PC-9 (cell line): ENCODE results near the gene ORAI2. TPM values are rescaled to one million over a fixed set of nuclear protein-coding genes. Genes with fewer than 3 reads are reported as not detected.

Experiments used
- BruUV-seq: library from RNA; stranded (reverse); fragments of 400-500 nt; replicated peaks from 2 replicates; lab custom pipeline; 2021; lab: Mats Ljungman, UMichigan
- CTCF ChIA-PET: fragments of 300-600 bp; sonication (Branson Sonifier 250); formaldehyde crosslinking; loops from one replicate; lab custom pipeline; 2022; ENCODE audit warnings: antibody characterized with exemption; lab: Charles Lee
- POLR2A ChIA-PET: fragments of 300-600 bp; sonication (Branson Sonifier 250); formaldehyde crosslinking; loops from one replicate; lab custom pipeline; 2022; ENCODE audit warnings: antibody characterized with exemption; ENCODE audit not compliant: unreplicated experiment; lab: Charles Lee
- DNase-seq, 2 experiments: peaks; one replicate each; pipeline versions ENCODE4 v3.0.0 to v3.0.0-alpha.2; 2015 to 2022; ENCODE audit warnings: mixed read lengths in 1 of 2
- H2AFZ ChIP-seq: fragments of 200-600 bp; sonication (generic); 2 replicates; pipeline ENCODE4 v1.8.1; 2017; ENCODE audit warnings: antibody characterized with exemption
- H3F3A ChIP-seq: fragments of 200-600 bp; sonication (generic); 2 replicates; pipeline ENCODE4 v1.8.1; 2017; ENCODE audit warnings: antibody characterized with exemption, mild to moderate bottlenecking, low read depth; ENCODE audit not compliant: insufficient read depth
- H3K27ac ChIP-seq: fragments of 200-600 bp; sonication (generic); 2 replicates; pipeline ENCODE4 v1.6.1; 2016; ENCODE audit warnings: mixed run types
- H3K27me3 ChIP-seq: fragments of 200-600 bp; sonication (generic); 2 replicates; pipeline ENCODE4 v1.6.1; 2016; ENCODE audit warnings: low read depth, mixed run types; ENCODE audit not compliant: insufficient read depth
- H3K36me3 ChIP-seq: fragments of 200-600 bp; sonication (generic); 2 replicates; pipeline ENCODE4 v1.6.1; 2016; ENCODE audit warnings: low read depth, mixed run types
- H3K4me1 ChIP-seq: fragments of 200-600 bp; sonication (generic); replicated peaks from 2 replicates; pipeline ENCODE4 v1.6.1; 2016; ENCODE audit warnings: mixed run types; ENCODE audit not compliant: insufficient read depth
- H3K4me2 ChIP-seq: fragments of 200-600 bp; sonication (generic); 2 replicates; pipeline ENCODE4 v1.6.1; 2017; ENCODE audit warnings: mixed run types
- H3K4me3 ChIP-seq: fragments of 200-600 bp; sonication (generic); 2 replicates; pipeline ENCODE4 v1.6.1; 2016; ENCODE audit warnings: mixed run types
- H3K79me2 ChIP-seq: fragments of 200-600 bp; sonication (generic); 2 replicates; pipeline ENCODE4 v1.6.1; 2017; ENCODE audit warnings: low read depth, mixed run types
- H3K9me2 ChIP-seq: fragments of 200-600 bp; sonication (generic); 2 replicates; pipeline ENCODE4 v1.8.1; 2017; ENCODE audit warnings: mild to moderate bottlenecking; ENCODE audit not compliant: insufficient read depth
- H3K9me3 ChIP-seq: fragments of 200-600 bp; sonication (generic); 2 replicates; pipeline ENCODE4 v1.8.1; 2016; ENCODE audit warnings: low read depth; ENCODE audit not compliant: insufficient read depth
- H4K20me1 ChIP-seq: fragments of 200-600 bp; sonication (generic); 2 replicates; pipeline ENCODE4 v1.8.1; 2017; ENCODE audit not compliant: insufficient read depth
- CTCF ChIP-seq: fragments of 200-600 bp; sonication (generic); conservative IDR thresholded peaks from 2 replicates; pipeline ENCODE4 v1.6.1; 2017; ENCODE audit warnings: mixed run types, antibody characterized with exemption, mild to moderate bottlenecking, moderate library complexity
- EZH2 ChIP-seq: fragments of 200-600 bp; sonication (generic); IDR thresholded peaks from 2 replicates; pipeline ENCODE4 v1.8.0; 2017; ENCODE audit warnings: antibody characterized with exemption, low read depth
- intact Hi-C: fragments of 100-400 bp; cut with micrococcal nuclease; formaldehyde crosslinking; loops from one replicate; pipeline ENCODE4 v1.10.0; 2022; ENCODE audit not compliant: unreplicated experiment
- total RNA-seq: library from RNA; stranded (reverse); gene quantifications from 2 replicates; pipeline ENCODE4 v1.2.3, GENCODE V29; 2021

ORAI2 gene
- total RNA-seq, 1 experiment from 2014 or later, result 53.3 TPM

- 0 out of 2 replicates have a peak, but pooled peaks cover 5% of the 10 kb centered on the region for H4K20me1 ChIP-seq
- TF ChIP-seq CTCF, result no peak
- TF ChIP-seq EZH2, result no peak
- BruUV-seq, result no TSS peak
- H3K79me2 ChIP-seq, result peaks cover 23% of the 10 kb centered on the region
- H3K27ac ChIP-seq, result no peak overlapping the region
- H3K9me2 ChIP-seq, result no peaks in the 10 kb centered on the region
- no peaks in the 10 kb centered on the region for H3K9me3 ChIP-seq
- H3K36me3 ChIP-seq, result peaks cover 27% of the 10 kb centered on the region
- POLR2A ChIA-PET, result no interaction called here
- CTCF ChIA-PET, result interaction anchor here (0.7 kb wide), 1 partner anchor 87 kb away, joined by 5 read pairs; no protein-coding TSS in a partner anchor
- intact Hi-C loops, result loop anchor here (10.0 kb wide), 1 partner anchor 514 kb away; no protein-coding TSS in a partner anchor
- no peak overlapping the region for H3K4me3 ChIP-seq
- no peak overlapping the region for H3K4me2 ChIP-seq
- no peak for DNase-seq
- H3K27me3 ChIP-seq, result no peaks in the 10 kb centered on the region
- H3K4me1 ChIP-seq, result peaks cover 27% of the 10 kb centered on the region
- peaks cover 34% of the 10 kb centered on the region for H3F3A ChIP-seq
- H2AFZ ChIP-seq, result no peak overlapping the region
Measured at GRCh38 chr7:102398543-102398942, 34.8 kb upstream of the ORAI2 start.

- peaks cover 9% of the 10 kb centered on the region for H3K4me1 ChIP-seq
- peaks cover 23% of the 10 kb centered on the region for H3K79me2 ChIP-seq
- no peak overlapping the region for H3K4me3 ChIP-seq
- no peak overlapping the region for H3K27ac ChIP-seq
- BruUV-seq, result no TSS peak
- POLR2A ChIA-PET, result interaction anchor here (0.6 kb wide), 1 partner anchor 718 kb away, joined by 3 read pairs; no protein-coding TSS in a partner anchor
- intact Hi-C loops, result no loop called here
- no peak overlapping the region for H2AFZ ChIP-seq
- no peaks in the 10 kb centered on the region for H3K9me3 ChIP-seq
- H4K20me1 ChIP-seq, result peaks cover 12% of the 10 kb centered on the region; the same call in 1 of the 2 replicates
- CTCF ChIA-PET, result no interaction called here
- no peaks in the 10 kb centered on the region for H3K9me2 ChIP-seq
- H3K27me3 ChIP-seq, result no peaks in the 10 kb centered on the region
- peaks cover 32% of the 10 kb centered on the region for H3K36me3 ChIP-seq
- peaks cover 39% of the 10 kb centered on the region for H3F3A ChIP-seq
- DNase-seq, result no peak
- TF ChIP-seq CTCF (no peak), EZH2 (no peak)
- H3K4me2 ChIP-seq, result no peak overlapping the region
Measured at GRCh38 chr7:102400360-102400759, 33.0 kb upstream of the ORAI2 start.

- Histone ChIP-seq H3K4me1 (no peaks in the 10 kb centered on the region), H3K9me2 (no peaks in the 10 kb centered on the region), H3K79me2 (peaks cover 3% of the 10 kb centered on the region), H3K27me3 (no peaks in the 10 kb centered on the region), H3K9me3 (no peaks in the 10 kb centered on the region), H3K36me3 (peaks cover 28% of the 10 kb centered on the region), H3K4me3 (no peak overlapping the region), H3F3A (peaks cover 34% of the 10 kb centered on the region), H3K27ac (no peak overlapping the region), H4K20me1 (peaks cover 17% of the 10 kb centered on the region; the same call in 1 of the 2 replicates), H2AFZ (no peak overlapping the region), H3K4me2 (no peak overlapping the region)
- DNase-seq, result no peak
- BruUV-seq, result no TSS peak
- TF ChIP-seq EZH2 (no peak), CTCF (no peak)
- ChIA-PET CTCF (no interaction called here), POLR2A (no interaction called here)
- intact Hi-C loops, result no loop called here
Measured at GRCh38 chr7:102403563-102403962, 29.8 kb upstream of the ORAI2 start.
